ENCODE results near the gene MGAT5. TPM values are rescaled to one million over a fixed set of nuclear protein-coding genes. Genes with fewer than 3 reads are reported as not detected.
A peak's percentile ranks its signal among the peaks of the same experiment; 100 is the strongest.

Gene MGAT5
- total RNA-seq, 2 experiments from 2014 or later, result 11.6 to 13.0 TPM

DNA sequence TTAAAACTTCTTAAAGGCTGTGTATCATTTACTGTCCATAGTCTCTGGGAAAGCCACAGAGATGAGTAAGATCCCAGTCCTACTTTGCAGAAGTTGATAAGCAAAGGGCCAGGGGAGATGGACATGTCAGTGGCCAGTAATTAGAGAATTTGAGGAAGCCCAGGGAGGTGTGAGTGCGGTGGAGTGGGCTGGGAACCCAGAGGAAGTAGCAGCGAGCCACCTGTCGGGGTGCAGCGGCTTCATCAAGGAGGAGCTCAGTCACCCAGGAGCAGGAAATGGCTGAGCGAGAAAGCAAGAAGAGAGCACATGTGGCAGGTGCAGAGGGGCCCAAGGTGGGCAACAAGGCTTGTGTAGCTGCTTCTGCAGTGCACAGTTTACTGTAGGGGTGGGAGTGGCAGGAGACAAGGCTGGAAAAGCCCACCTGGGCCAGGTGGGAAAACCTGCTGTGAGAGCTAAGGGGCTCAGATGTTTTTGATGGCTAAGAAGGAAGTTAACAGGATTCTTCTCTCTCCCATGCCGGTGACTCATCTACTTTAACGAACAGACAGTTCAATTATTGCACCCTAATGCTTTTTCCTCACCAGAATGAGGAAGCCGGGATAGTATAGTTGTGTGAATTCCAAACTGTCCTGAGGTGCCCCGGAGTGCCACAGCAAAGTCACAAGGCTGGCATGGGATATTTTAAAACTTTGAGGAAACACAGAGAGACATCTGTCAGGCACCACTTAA is 34.8 kb upstream of the MGAT5 start:
- intact Hi-C loops (cut with micrococcal nuclease), result loop anchor here (1.0 to 5.0 kb wide), 10 partner anchors 14 to 699 kb away; partner anchors contain the start of gene CCNT2
- peak; percentile 66 for DNase-seq
- H3K4me1 Mint-ChIP-seq (ENCODE audit: low read depth), result peaks cover 60% of the 10 kb centered on the region
- peak overlapping the region; percentile 91 for H3K27ac Mint-ChIP-seq
- CTCF ChIA-PET, result interaction anchor here (0.8 to 3.5 kb wide), 9 partner anchors 8 to 101 kb away, joined by 3 to 13 read pairs (median 4); no protein-coding TSS in a partner anchor
- H3K9me3 Mint-ChIP-seq, result peaks cover 3% of the 10 kb centered on the region
- peak overlapping the region; percentile 33 for H3K4me3 Mint-ChIP-seq
- no peaks in the 10 kb centered on the region for H3K36me3 Mint-ChIP-seq (ENCODE audit: low read depth)
- H3K27me3 Mint-ChIP-seq (ENCODE audit: low read depth), result no peaks in the 10 kb centered on the region

DNA sequence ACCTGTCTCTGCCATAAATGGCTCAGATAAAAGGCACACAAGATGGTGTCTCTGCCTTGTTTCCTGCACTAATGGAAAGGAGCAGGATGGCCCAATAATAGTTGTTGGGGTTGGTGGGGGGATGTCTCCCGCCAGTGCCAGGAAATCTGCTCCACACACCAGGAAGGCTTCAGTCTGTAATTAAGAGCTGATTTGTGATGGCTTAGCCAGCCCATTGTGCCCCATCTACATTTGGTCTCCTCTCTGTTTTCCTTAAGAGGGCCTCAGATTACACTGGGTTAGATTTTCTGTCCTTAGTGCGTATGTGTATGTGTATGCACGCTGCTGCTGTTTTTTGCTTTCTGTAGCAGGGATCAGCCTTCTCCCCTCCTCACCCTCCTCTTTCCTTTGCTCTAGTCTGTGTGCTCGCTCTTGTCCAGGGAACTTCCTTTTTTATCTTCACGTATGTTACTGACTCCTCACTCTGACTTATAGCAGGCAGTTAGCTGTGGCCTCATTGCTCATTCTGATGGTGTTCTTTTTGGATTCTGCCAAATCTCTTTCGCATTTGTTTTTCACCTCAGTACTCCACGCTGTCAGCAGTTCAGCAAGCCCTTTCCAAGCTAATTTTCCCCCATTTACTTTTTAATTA is 33.4 kb upstream of the MGAT5 start:
- intact Hi-C loops (cut with micrococcal nuclease), result no loop called here
- no peaks in the 10 kb centered on the region for H3K9me3 Mint-ChIP-seq
- H3K36me3 Mint-ChIP-seq (ENCODE audit: low read depth), result no peaks in the 10 kb centered on the region
- peaks cover 68% of the 10 kb centered on the region for H3K4me1 Mint-ChIP-seq (ENCODE audit: low read depth)
- no peak overlapping the region for H3K4me3 Mint-ChIP-seq
- CTCF ChIA-PET, result interaction anchor here (1.9 to 3.5 kb wide), 4 partner anchors 8 to 102 kb away, joined by 4 to 13 read pairs (median 7); no protein-coding TSS in a partner anchor
- H3K27ac Mint-ChIP-seq, result no peak overlapping the region
- H3K27me3 Mint-ChIP-seq (ENCODE audit: low read depth), result no peaks in the 10 kb centered on the region
- no peak for DNase-seq

DNA sequence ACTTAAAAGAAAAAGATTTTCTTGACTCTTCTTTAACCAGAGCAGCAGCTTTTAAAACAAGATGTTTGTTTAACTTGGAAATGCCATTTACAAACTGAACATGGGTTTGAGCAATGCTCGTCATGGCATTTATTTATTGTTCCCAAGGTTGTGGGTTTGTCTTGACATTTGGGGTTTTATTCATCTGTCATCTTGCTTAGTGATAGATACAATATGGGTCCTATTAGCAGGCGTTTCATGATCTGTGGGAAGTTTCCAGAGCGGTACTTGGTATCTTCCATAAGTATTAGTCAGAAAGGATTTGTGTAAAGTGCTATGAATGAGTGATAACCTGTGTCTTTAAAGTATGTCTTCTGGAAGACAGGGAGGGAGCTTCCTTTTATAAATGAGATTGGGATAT is 29.9 kb upstream of the MGAT5 start:
- Mint-ChIP-seq H3K36me3 (ENCODE audit: low read depth) (peaks cover 11% of the 10 kb centered on the region), H3K4me1 (ENCODE audit: low read depth) (peaks cover 40% of the 10 kb centered on the region), H3K4me3 (no peak overlapping the region), H3K27ac (no peak overlapping the region), H3K9me3 (peaks cover 13% of the 10 kb centered on the region), H3K27me3 (ENCODE audit: low read depth) (no peaks in the 10 kb centered on the region)
- DNase-seq, result no peak
- CTCF ChIA-PET, result no interaction called here
- intact Hi-C loops (cut with micrococcal nuclease), result no loop called here

- Mint-ChIP-seq H3K9me3 (peaks cover 19% of the 10 kb centered on the region), H3K4me3 (no peak overlapping the region), H3K36me3 (ENCODE audit: low read depth) (peaks cover 14% of the 10 kb centered on the region), H3K27ac (no peak overlapping the region), H3K4me1 (ENCODE audit: low read depth) (peaks cover 34% of the 10 kb centered on the region), H3K27me3 (ENCODE audit: low read depth) (no peaks in the 10 kb centered on the region)
- no peak for DNase-seq
- intact Hi-C loops (cut with micrococcal nuclease), result no loop called here
- CTCF ChIA-PET, result interaction anchor here (0.6 to 1.5 kb wide), 2 partner anchors 20 to 113 kb away, joined by 3 to 7 read pairs; no protein-coding TSS in a partner anchor
These were observed 28.7 kb upstream of the MGAT5 start for GRCh38 chr2:134225173-134225572.

DNA sequence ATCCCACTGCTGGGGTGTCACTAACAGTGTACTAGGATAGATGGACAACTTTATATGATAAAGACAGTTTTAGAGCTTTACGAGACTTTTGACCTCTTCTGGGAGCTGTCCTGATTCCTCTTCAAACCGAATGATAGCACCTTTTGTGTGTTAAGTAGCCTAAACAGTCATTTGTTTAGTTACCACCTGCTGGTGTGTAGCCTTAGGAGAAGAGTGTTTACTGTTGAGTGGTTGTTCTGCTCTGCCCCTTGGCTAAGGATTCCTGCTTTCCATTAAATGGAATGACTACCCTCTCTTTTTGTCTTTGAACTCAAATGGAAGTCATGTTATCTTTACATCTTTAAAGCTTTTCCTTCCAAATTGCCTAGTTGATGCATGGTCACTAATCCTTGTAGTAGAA is 28.0 kb upstream of the MGAT5 start:
- CTCF ChIA-PET, result interaction anchor here (1.0 to 1.5 kb wide), 2 partner anchors 20 to 107 kb away, joined by 4 to 7 read pairs; no protein-coding TSS in a partner anchor
- Mint-ChIP-seq H3K27ac (no peak overlapping the region), H3K4me3 (no peak overlapping the region), H3K9me3 (peaks cover 19% of the 10 kb centered on the region), H3K27me3 (ENCODE audit: low read depth) (no peaks in the 10 kb centered on the region), H3K36me3 (ENCODE audit: low read depth) (peaks cover 14% of the 10 kb centered on the region), H3K4me1 (ENCODE audit: low read depth) (peaks cover 31% of the 10 kb centered on the region)
- no peak for DNase-seq
- intact Hi-C loops (cut with micrococcal nuclease), result no loop called here

DNA sequence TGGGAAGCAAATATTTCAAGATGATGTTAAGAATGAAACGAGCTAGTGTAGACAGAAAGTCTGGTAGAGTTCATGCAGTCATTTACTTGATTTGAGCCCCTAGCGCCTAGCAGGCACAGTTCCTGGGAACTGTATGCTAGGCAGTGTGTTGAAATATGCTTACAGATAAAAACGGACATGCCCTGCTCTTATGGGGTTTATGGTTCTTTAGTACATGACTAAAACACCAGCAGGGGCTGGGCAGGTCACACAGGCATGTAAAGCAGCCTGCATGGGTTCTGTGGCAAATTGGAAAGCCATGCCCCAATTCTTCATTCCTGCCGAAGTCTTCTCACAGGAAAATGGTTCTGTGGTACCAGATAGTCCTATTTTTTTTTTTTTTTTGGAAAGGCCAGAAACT is 27.3 kb upstream of the MGAT5 start:
- CTCF ChIA-PET, result interaction anchor here (1.0 to 2.4 kb wide), 5 partner anchors 19 to 108 kb away, joined by 3 to 10 read pairs (median 4); no protein-coding TSS in a partner anchor
- no peak overlapping the region for H3K4me3 Mint-ChIP-seq
- peaks cover 14% of the 10 kb centered on the region for H3K36me3 Mint-ChIP-seq (ENCODE audit: low read depth)
- no peaks in the 10 kb centered on the region for H3K27me3 Mint-ChIP-seq (ENCODE audit: low read depth)
- DNase-seq, result no peak
- intact Hi-C loops (cut with micrococcal nuclease), result no loop called here
- peaks cover 35% of the 10 kb centered on the region for H3K4me1 Mint-ChIP-seq (ENCODE audit: low read depth)
- H3K27ac Mint-ChIP-seq, result no peak overlapping the region
- H3K9me3 Mint-ChIP-seq, result peaks cover 19% of the 10 kb centered on the region

GRCh38 chr2:134227666-134228065 is 26.2 kb upstream of the MGAT5 start:
- CTCF ChIA-PET, result interaction anchor here (0.7 to 2.4 kb wide), 5 partner anchors 9 to 109 kb away, joined by 3 to 10 read pairs (median 3); no protein-coding TSS in a partner anchor
- Mint-ChIP-seq H3K4me1 (ENCODE audit: low read depth) (peaks cover 46% of the 10 kb centered on the region), H3K9me3 (peaks cover 19% of the 10 kb centered on the region), H3K36me3 (ENCODE audit: low read depth) (peaks cover 14% of the 10 kb centered on the region), H3K4me3 (no peak overlapping the region), H3K27ac (no peak overlapping the region), H3K27me3 (ENCODE audit: low read depth) (no peaks in the 10 kb centered on the region)
- DNase-seq, result no peak
- intact Hi-C loops (cut with micrococcal nuclease), result no loop called here

- Mint-ChIP-seq H3K9me3 (peaks cover 19% of the 10 kb centered on the region), H3K27ac (no peak overlapping the region), H3K4me3 (no peak overlapping the region), H3K4me1 (ENCODE audit: low read depth) (peaks cover 52% of the 10 kb centered on the region), H3K27me3 (ENCODE audit: low read depth) (no peaks in the 10 kb centered on the region), H3K36me3 (ENCODE audit: low read depth) (peaks cover 14% of the 10 kb centered on the region)
- CTCF ChIA-PET, result interaction anchor here (0.6 to 2.4 kb wide), 13 partner anchors 9 to 194 kb away, joined by 3 to 10 read pairs (median 4); no protein-coding TSS in a partner anchor
- no peak for DNase-seq
- intact Hi-C loops (cut with micrococcal nuclease), result no loop called here
These were observed 25.4 kb upstream of the MGAT5 start for GRCh38 chr2:134228493-134228903.

- H3K4me1 Mint-ChIP-seq (ENCODE audit: low read depth), result peaks cover 53% of the 10 kb centered on the region
These were observed 24.3 kb upstream of the MGAT5 start for GRCh38 chr2:134229540-134229939.

DNA sequence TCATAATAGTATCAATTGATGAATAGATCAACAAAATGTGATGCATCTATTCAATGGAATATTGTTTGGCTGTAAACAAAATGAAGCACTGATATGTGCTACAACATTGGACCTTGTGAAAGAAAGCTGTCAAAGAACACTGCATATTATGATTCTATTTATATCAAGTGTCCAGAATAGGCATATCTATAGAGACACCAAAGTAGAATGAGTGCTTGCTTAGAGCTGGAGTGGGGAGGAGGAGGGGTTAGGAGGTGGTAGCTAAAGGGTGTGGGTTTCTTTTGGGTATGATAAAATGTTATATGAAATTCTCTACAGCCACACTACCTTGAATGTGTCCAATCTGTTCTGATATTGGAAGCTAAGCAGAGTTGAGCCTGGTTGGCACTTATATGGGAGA is 23.0 kb upstream of the MGAT5 start:
- H3K9me3 Mint-ChIP-seq, result peaks cover 19% of the 10 kb centered on the region
- DNase-seq, result no peak
- CTCF ChIA-PET, result interaction anchor here (0.8 to 1.2 kb wide), 5 partner anchors 11 to 220 kb away, joined by 3 to 5 read pairs (median 4); no protein-coding TSS in a partner anchor
- H3K4me1 Mint-ChIP-seq (ENCODE audit: low read depth), result peaks cover 61% of the 10 kb centered on the region
- H3K4me3 Mint-ChIP-seq, result no peak overlapping the region
- H3K36me3 Mint-ChIP-seq (ENCODE audit: low read depth), result peaks cover 14% of the 10 kb centered on the region
- no peak overlapping the region for H3K27ac Mint-ChIP-seq
- intact Hi-C loops (cut with micrococcal nuclease), result loop anchor here (5.0 kb wide), 1 partner anchor 686 kb away; the partner anchor contains the start of gene CCNT2
- H3K27me3 Mint-ChIP-seq (ENCODE audit: low read depth), result no peaks in the 10 kb centered on the region

More at GRCh38 chr2:134229540-134229939, 24.3 kb upstream of the MGAT5 start:
- Mint-ChIP-seq H3K9me3 (peaks cover 19% of the 10 kb centered on the region), H3K27me3 (ENCODE audit: low read depth) (no peaks in the 10 kb centered on the region), H3K36me3 (ENCODE audit: low read depth) (peaks cover 14% of the 10 kb centered on the region), H3K27ac (no peak overlapping the region), H3K4me3 (no peak overlapping the region)
- CTCF ChIA-PET, result interaction anchor here (0.6 to 2.0 kb wide), 6 partner anchors 10 to 580 kb away, joined by 3 to 8 read pairs (median 4); no protein-coding TSS in a partner anchor
- no peak for DNase-seq
- intact Hi-C loops (cut with micrococcal nuclease), result no loop called here

DNA sequence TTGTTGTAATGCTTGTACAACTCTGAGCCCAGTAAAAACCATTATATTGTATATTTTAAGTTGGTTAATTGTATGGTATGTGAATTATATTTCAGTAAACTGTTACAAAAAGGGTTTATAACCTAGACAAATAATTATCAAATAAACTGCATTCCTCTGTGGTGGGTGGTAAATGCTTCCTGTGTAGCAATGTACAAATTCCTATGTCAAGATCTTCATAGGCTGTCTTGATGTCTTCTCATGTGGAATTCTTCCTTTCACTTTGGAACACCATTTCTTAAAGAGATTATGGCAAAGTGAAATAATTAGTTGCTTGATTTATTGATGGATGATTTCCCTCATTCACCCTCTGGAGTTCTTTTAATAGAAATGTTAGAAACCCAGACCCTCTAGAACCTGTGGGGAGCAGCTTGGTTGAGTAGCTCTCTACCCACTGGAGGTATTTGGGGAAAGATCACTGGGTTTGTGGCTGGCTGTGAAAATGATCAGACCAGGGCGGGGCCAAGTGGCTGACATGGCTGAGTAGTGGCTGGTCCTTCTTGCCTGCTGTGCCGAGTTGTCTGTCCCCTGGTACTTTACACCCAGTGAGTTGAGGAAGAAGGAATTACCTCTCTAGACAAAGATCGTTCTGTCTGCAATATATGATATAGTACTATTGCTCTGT is 22.4 kb upstream of the MGAT5 start:
- intact Hi-C loops (cut with micrococcal nuclease), result loop anchor here (5.0 kb wide), 1 partner anchor 686 kb away; the partner anchor contains the start of gene CCNT2
- H3K27me3 Mint-ChIP-seq (ENCODE audit: low read depth), result no peaks in the 10 kb centered on the region
- H3K4me3 Mint-ChIP-seq, result no peak overlapping the region

More for the DNA sequence above, 22.4 kb upstream of the MGAT5 start:
- peaks cover 19% of the 10 kb centered on the region for H3K9me3 Mint-ChIP-seq
- no peak overlapping the region for H3K27ac Mint-ChIP-seq
- H3K4me1 Mint-ChIP-seq (ENCODE audit: low read depth), result peaks cover 66% of the 10 kb centered on the region
- no peak for DNase-seq
- peaks cover 14% of the 10 kb centered on the region for H3K36me3 Mint-ChIP-seq (ENCODE audit: low read depth)
- CTCF ChIA-PET, result interaction anchor here (0.6 to 1.2 kb wide), 5 partner anchors 12 to 220 kb away, joined by 3 to 4 read pairs (median 3); no protein-coding TSS in a partner anchor

All from activated naive CD4-positive, alpha-beta T cell treated with anti-CD3 and anti-CD28 coated beads for 36 hours (primary cell).